HepG2 (cell line): ENCODE data around the gene HYCC1. TPM values are rescaled to one million over a fixed set of nuclear protein-coding genes. Genes with fewer than 3 reads are reported as not detected.

Experiments
- ATAC-seq: fragments of 200-7000 bp; cut with Tn5 transposase; 3 replicates; pipeline ENCODE4 v1.9.1; 2020; ENCODE audit warnings: mild to moderate bottlenecking, moderate library complexity
- BruUV-seq: library from RNA; stranded (reverse); fragments of 400-500 nt; replicated peaks from 2 replicates; lab custom pipeline; 2021; lab: Mats Ljungman, UMichigan
- CTCF ChIA-PET: fragments of 300-600 bp; formaldehyde crosslinking; extraction: SDS; loops from one replicate; lab custom pipeline; 2021; ENCODE audit warnings: low total read pairs, inconsistent platforms, low intra/inter-chr PET ratio; lab: Yijun Ruan, JAX
- POLR2A ChIA-PET: fragments of 350-600 bp; sonication (Branson Sonifier 250); formaldehyde crosslinking; loops from one replicate; lab custom pipeline; 2020; ENCODE audit warnings: antibody characterized with exemption, inconsistent platforms; lab: Yijun Ruan, JAX
- DNase-seq: peaks from one replicate; pipeline ENCODE4 v3.0.0-alpha.2; 2015; ENCODE audit warnings: low spot score
- FAIRE-seq: peaks from 3 replicates; lab custom pipeline; 2011; peaks lifted over from hg19 to GRCh38; lab: Jason Lieb, UNC
- H2AFZ ChIP-seq: one replicate; pipeline ENCODE4 v1.6.1; 2011; ENCODE audit warnings: low read length, inconsistent platforms
- H3K27ac ChIP-seq: fragments of 300-600 bp; 3 replicates; pipeline ENCODE4 v1.8.0; 2011; ENCODE audit warnings: mixed run types, mild to moderate bottlenecking, mixed read lengths, low read length, inconsistent platforms; ENCODE audit not compliant: insufficient read depth; ENCODE audit errors: extremely low read length
- H3K27me3 ChIP-seq, 2 experiments: fragments of 200-600 bp in 1 of 2; 2 replicates in 1 of 2; 3 replicates in 1 of 2; pipeline versions ENCODE4 v1.6.0 to v1.8.0; 2011; ENCODE audit warnings: low read length in 2 of 2, mild to moderate bottlenecking in 2 of 2, moderate library complexity in 2 of 2, inconsistent platforms in 1 of 2; ENCODE audit not compliant: insufficient read depth in 2 of 2, control insufficient read depth in 1 of 2
- H3K36me3 ChIP-seq, 2 experiments: fragments of 200-600 bp in 1 of 2; replicated peaks in 1 of 2; 2 replicates in 1 of 2; 3 replicates in 1 of 2; pipeline versions ENCODE4 v1.5.1 to v1.8.0; 2011; ENCODE audit warnings: low read length in 2 of 2, inconsistent platforms in 1 of 2; ENCODE audit not compliant: insufficient read depth in 2 of 2, control insufficient read depth in 1 of 2
- H3K4me1 ChIP-seq: 2 replicates; pipeline ENCODE4 v1.5.1; 2012; ENCODE audit warnings: low read length, inconsistent platforms; ENCODE audit not compliant: insufficient read depth
- H3K4me2 ChIP-seq: 2 replicates; pipeline ENCODE4 v1.6.0; 2011; ENCODE audit warnings: low read depth, low read length, inconsistent platforms
- H3K4me3 ChIP-seq, 3 experiments: fragments of 200-600 bp in 1 of 3; sonication (generic), shearing (Covaris generic) in 1 of 3; replicated peaks in 1 of 3; 2 replicates each; pipeline ENCODE4 v1.5.1; 2011 to 2016; ENCODE audit warnings: low read length in 3 of 3, inconsistent platforms in 2 of 3, low read depth in 2 of 3, mild to moderate bottlenecking in 2 of 3, control low read depth in 1 of 3, mixed read lengths in 1 of 3; ENCODE audit not compliant: insufficient read depth in 1 of 3
- H3K79me2 ChIP-seq: one replicate; pipeline ENCODE4 v1.6.1; 2011; ENCODE audit warnings: low read length, inconsistent platforms; ENCODE audit not compliant: insufficient read depth
- H3K9ac ChIP-seq: 2 replicates; pipeline ENCODE4 v1.6.0; 2011; ENCODE audit warnings: mild to moderate bottlenecking, low read depth, low read length, inconsistent platforms; ENCODE audit not compliant: insufficient read depth
- H3K9me3 ChIP-seq: 2 replicates; pipeline ENCODE4 v1.5.1; 2012; ENCODE audit warnings: mild to moderate bottlenecking, low read length
- H4K20me1 ChIP-seq: 2 replicates; pipeline ENCODE4 v1.6.0; 2011; ENCODE audit warnings: inconsistent platforms, mild to moderate bottlenecking, low read length, moderate library complexity; ENCODE audit not compliant: insufficient read depth
- BRD4 ChIP-seq: sonication (generic); formaldehyde crosslinking; IDR thresholded peaks from 2 replicates; pipeline ENCODE4 v1.4.0; 2020; ENCODE audit warnings: missing genetic modification reagents
- KDM5B ChIP-seq: sonication (generic); formaldehyde crosslinking; IDR thresholded peaks from 2 replicates; pipeline ENCODE4 v1.4.0; 2020; ENCODE audit warnings: missing genetic modification reagents, mild to moderate bottlenecking, borderline replicate concordance
- PAWR ChIP-seq: sonication (generic); formaldehyde crosslinking; IDR thresholded peaks from 2 replicates; pipeline ENCODE4 v1.4.0; 2020; ENCODE audit warnings: missing genetic modification reagents, mild to moderate bottlenecking, borderline replicate concordance
- REL ChIP-seq: sonication (generic); formaldehyde crosslinking; conservative IDR thresholded peaks from 2 replicates; pipeline ENCODE4 v1.8.0; 2022; ENCODE audit warnings: mild to moderate bottlenecking, missing genetic modification reagents, moderate library complexity
- TOE1 ChIP-seq: sonication (generic); formaldehyde crosslinking; IDR thresholded peaks from 2 replicates; pipeline ENCODE4 v1.4.0; 2020; ENCODE audit warnings: mild to moderate bottlenecking, missing genetic modification reagents
- ZBTB42 ChIP-seq: sonication (generic); formaldehyde crosslinking; IDR thresholded peaks from 2 replicates; pipeline ENCODE4 v1.5.0; 2020; ENCODE audit warnings: mild to moderate bottlenecking, missing genetic modification reagents
- ZBTB7B ChIP-seq: sonication (generic); formaldehyde crosslinking; IDR thresholded peaks from 2 replicates; pipeline ENCODE4 v1.4.0; 2020; ENCODE audit warnings: missing genetic modification reagents
- ZNF562 ChIP-seq: sonication (generic); formaldehyde crosslinking; IDR thresholded peaks from 2 replicates; pipeline ENCODE4 v1.8.0; 2022; ENCODE audit warnings: missing genetic modification reagents, borderline replicate concordance
- ZNF678 ChIP-seq: sonication (generic); formaldehyde crosslinking; IDR thresholded peaks from 2 replicates; pipeline ENCODE4 v1.4.0; 2020; ENCODE audit warnings: mild to moderate bottlenecking, missing genetic modification reagents
- ZNF839 ChIP-seq: sonication (generic); formaldehyde crosslinking; IDR thresholded peaks from 2 replicates; pipeline ENCODE4 v1.4.0; 2020; ENCODE audit warnings: missing genetic modification reagents, mild to moderate bottlenecking, borderline replicate concordance
- WGBS: methylation state at CpG from one replicate; pipeline ENCODE4 v1.1.6; 2017; ENCODE audit warnings: low lambda C conversion rate; 5-methylcytosine and 5-hydroxymethylcytosine counted together
- in situ Hi-C: cut with HindIII; loops from 2 replicates; pipeline ENCODE4 v1.10.0; 2017; ENCODE audit warnings: low pct_unique_long_range_greater_than_20kb; ENCODE audit not compliant: extremely low pct_ligation_motif_present
- intact Hi-C: fragments of 100-400 bp; cut with micrococcal nuclease; formaldehyde crosslinking; loops from one replicate; pipeline ENCODE4 v1.10.0; 2022; ENCODE audit not compliant: unreplicated experiment
- polyA plus RNA-seq, 8 experiments: library from polyadenylated mRNA; depleted of rRNA in 3 of 8; stranded (reverse) in 7 of 8; unstranded in 1 of 8; fragments of >200 nt; fragmentation: Illumina TruSeq in 4 of 8; extraction: Trizol in 4 of 8; gene quantifications; 2 replicates each; pipeline versions ENCODE4 v1.2.1 to v1.2.3, GENCODE V29; 2011 to 2016; ENCODE audit warnings: low read depth in 4 of 8, missing spikeins in 1 of 8, mixed read lengths in 1 of 8; ENCODE audit not compliant: insufficient read depth in 1 of 8
- total RNA-seq, 5 experiments: library from RNA; depleted of rRNA; stranded (reverse); fragments of >200 nt; fragmentation: Illumina TruSeq; extraction: Trizol; gene quantifications; 2 replicates each; pipeline ENCODE4 v1.2.3, GENCODE V29; 2016; ENCODE audit warnings: low read depth in 1 of 5
- TF ChIP-seq, protein P1 (sequence below), 2 experiments: IDR thresholded peaks; 2 replicates each; pipeline ENCODE4 v1.6.1; 2011 to 2012; ENCODE audit warnings: low read length in 2 of 2, borderline replicate concordance in 1 of 2, low read depth in 1 of 2, mild to moderate bottlenecking in 1 of 2, moderate library complexity in 1 of 2

The HYCC1 gene
- total and polyA plus RNA-seq, 2 of the 13 experiments (the other 11 are each of a cell fraction or from before 2014, with no cell fraction given) = 9.5 to 41.8 TPM

DNA sequence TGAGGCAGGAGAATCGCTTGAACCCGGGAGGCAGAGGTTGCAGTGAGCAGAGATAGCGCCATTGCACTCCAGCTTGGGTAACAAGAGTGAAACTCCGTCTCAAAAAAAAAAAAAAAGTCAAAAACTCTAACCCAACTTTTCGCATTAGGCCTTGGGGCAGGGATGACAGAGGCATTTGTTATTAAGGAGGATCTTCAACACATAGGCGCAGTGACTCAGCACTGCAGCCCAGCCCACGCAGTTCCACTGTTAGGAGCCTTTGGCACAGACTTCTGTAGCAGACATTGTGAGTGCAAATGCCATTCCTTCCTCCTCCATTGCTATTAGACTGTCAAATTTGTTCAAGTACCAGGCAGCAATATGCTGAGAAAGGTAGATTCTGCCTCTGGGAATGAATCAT lies 48.5 kb upstream of the HYCC1 start:
- FAIRE-seq = no peak
- no peak for DNase-seq
- ATAC-seq = no peak

DNA sequence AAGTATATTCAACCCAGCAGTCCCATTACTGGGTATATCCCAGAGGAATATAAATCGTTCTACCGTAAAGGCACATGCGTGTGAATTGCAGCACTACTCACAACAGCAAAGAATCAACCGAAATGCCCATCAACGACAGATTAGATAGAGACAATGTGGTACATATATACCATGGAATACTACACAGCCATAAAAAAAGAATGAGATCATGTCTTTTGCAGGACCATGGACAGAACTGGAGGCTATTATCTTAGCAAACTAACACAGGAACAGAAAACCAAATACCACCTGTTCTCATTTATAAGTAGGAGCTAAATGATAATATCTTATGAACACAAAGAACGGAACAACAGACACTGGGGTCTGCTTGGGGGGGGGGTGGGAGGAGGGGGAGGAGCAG lies 47.4 kb upstream of the HYCC1 start:
- no TSS peak for BruUV-seq
- no peak for ATAC-seq
- Histone ChIP-seq H3K9ac (no peak overlapping the region), H3K27ac (no peak overlapping the region), H3K4me2 (no peak overlapping the region), H4K20me1 (no peaks in the 10 kb centered on the region), H3K36me3 (no peaks in the 10 kb centered on the region), H3K4me3 (no peak overlapping the region), H3K9me3 (no peaks in the 10 kb centered on the region), H3K79me2 (no peaks in the 10 kb centered on the region), H2AFZ (no peak overlapping the region), H3K4me1 (no peaks in the 10 kb centered on the region), H3K27me3 (peaks cover 0 to 2% of the 10 kb centered on the region in 2 experiments; a peak in 2 of 5 replicates)
- no peak for FAIRE-seq
- TF ChIP-seq, protein P1, sequence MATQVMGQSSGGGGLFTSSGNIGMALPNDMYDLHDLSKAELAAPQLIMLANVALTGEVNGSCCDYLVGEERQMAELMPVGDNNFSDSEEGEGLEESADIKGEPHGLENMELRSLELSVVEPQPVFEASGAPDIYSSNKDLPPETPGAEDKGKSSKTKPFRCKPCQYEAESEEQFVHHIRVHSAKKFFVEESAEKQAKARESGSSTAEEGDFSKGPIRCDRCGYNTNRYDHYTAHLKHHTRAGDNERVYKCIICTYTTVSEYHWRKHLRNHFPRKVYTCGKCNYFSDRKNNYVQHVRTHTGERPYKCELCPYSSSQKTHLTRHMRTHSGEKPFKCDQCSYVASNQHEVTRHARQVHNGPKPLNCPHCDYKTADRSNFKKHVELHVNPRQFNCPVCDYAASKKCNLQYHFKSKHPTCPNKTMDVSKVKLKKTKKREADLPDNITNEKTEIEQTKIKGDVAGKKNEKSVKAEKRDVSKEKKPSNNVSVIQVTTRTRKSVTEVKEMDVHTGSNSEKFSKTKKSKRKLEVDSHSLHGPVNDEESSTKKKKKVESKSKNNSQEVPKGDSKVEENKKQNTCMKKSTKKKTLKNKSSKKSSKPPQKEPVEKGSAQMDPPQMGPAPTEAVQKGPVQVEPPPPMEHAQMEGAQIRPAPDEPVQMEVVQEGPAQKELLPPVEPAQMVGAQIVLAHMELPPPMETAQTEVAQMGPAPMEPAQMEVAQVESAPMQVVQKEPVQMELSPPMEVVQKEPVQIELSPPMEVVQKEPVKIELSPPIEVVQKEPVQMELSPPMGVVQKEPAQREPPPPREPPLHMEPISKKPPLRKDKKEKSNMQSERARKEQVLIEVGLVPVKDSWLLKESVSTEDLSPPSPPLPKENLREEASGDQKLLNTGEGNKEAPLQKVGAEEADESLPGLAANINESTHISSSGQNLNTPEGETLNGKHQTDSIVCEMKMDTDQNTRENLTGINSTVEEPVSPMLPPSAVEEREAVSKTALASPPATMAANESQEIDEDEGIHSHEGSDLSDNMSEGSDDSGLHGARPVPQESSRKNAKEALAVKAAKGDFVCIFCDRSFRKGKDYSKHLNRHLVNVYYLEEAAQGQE (IDR thresholded peaks at IDR 0.05; ENCODE audit: borderline replicate concordance in 1 of 2, low read depth in 1 of 2, low read length in 2 of 2) = peak in 1 of 2 experiments; percentile 16; a peak in 1 of 4 replicates
- no peak for TF ChIP-seq TOE1 (CRISPR knock-in tag)
- intact Hi-C loops = no loop called here
- CTCF ChIA-PET = no interaction called here
- in situ Hi-C loops = no loop called here
- 73% methylated on average over 6 of the region's 6 CpGs for WGBS
- POLR2A ChIA-PET = no interaction called here
- no peak for DNase-seq

More for the DNA sequence above, 48.5 kb upstream of the HYCC1 start:
- Histone ChIP-seq H4K20me1 (no peaks in the 10 kb centered on the region), H3K4me2 (no peak overlapping the region), H3K4me3 (no peak overlapping the region), H3K4me1 (no peaks in the 10 kb centered on the region), H3K9ac (no peak overlapping the region), H2AFZ (no peak overlapping the region), H3K27ac (no peak overlapping the region), H3K36me3 (no peaks in the 10 kb centered on the region), H3K9me3 (no peaks in the 10 kb centered on the region), H3K27me3 (peaks cover 0 to 4% of the 10 kb centered on the region in 2 experiments; a peak in 2 of 5 replicates), H3K79me2 (no peaks in the 10 kb centered on the region)
- 74% methylated on average over 7 of the region's 7 CpGs for WGBS
- no TSS peak for BruUV-seq
- CTCF ChIA-PET = no interaction called here
- POLR2A ChIA-PET = no interaction called here
- in situ Hi-C loops (no loop called here), intact Hi-C loops (no loop called here)
- TF ChIP-seq BRD4 (CRISPR knock-in tag) (no peak), PAWR (CRISPR knock-in tag) (no peak), REL (CRISPR knock-in tag) (no peak), ZNF678 (no peak), ZBTB42 (CRISPR knock-in tag) (no peak), ZNF839 (no peak), KDM5B (CRISPR knock-in tag) (no peak), ZBTB7B (CRISPR knock-in tag) (no peak), ZNF562 (no peak)
